ENCODE data around the gene ROR2.
"Not testable (repeated sequence)": the region's sequence is repeated elsewhere in the genome, so short reads cannot be mapped to it uniquely, and the experiment has no call there.

Gene ROR2

DNA sequence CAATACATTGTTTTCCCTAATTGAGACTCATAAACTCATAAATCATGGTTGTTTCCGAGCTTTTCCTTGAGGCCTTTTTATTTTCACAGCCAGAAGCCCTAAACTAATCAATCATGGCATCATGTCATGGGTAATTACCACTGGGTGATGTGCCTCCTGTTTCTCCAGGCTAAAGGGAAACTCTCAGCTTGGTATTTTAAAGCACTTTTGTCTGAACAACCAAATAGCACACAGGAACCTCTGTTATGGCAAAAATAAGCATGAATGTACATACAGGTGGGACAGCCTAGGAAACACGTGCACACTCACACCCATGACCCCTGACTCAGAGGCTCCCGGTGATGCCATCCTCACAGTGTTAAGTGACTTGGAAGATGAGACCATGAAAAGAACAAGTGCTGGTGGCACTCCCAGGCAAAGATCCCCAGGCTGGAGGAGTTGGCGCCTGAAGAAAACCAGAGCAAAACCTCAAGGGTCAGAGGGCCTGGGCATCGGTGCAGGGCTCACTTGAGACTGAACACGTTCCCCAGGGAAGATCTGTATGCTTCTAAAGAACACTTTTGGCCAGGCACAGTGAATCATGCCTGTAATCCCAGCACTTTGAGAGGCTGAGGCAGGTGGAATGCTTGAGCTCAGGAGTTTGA lies 154.3 kb downstream of the ROR2 start:
- ATAC-seq (ENCODE audit: insufficient read depth, low read depth) = no peak
- Histone ChIP-seq H3K4me1 (ENCODE audit: insufficient read depth, low read length) (no peaks in the 10 kb centered on the region), H3K9ac (ENCODE audit: low read depth, low read length) (no peak overlapping the region), H4K20me1 (ENCODE audit: insufficient read depth, low read length) (no peaks in the 10 kb centered on the region), H3K4me3 (ENCODE audit: low read depth in 1 of 2, low read length in 2 of 2) (no peak overlapping the region), H3K4me2 (ENCODE audit: insufficient read depth, low read length) (no peak overlapping the region), H3K27me3 (ENCODE audit: insufficient read depth, low read length, poor library complexity) (no peaks in the 10 kb centered on the region), H3K36me3 (ENCODE audit: insufficient read depth, low read length) (no peaks in the 10 kb centered on the region), H2AFZ (ENCODE audit: low read depth, low read length) (no peak overlapping the region), H3K27ac (ENCODE audit: low read length) (no peak overlapping the region), H3K79me2 (ENCODE audit: insufficient read depth, low read length) (no peaks in the 10 kb centered on the region), H3K9me3 (ENCODE audit: insufficient read depth, low read length, severe bottlenecking) (no peaks in the 10 kb centered on the region)
- DNase-seq = no peak
- TF ChIP-seq CTCF (IDR thresholded peaks at IDR 0.05; ENCODE audit: borderline replicate concordance, extremely low read depth, low read length, poor library complexity, severe bottlenecking) (no peak), EZH2 (IDR thresholded peaks at IDR 0.05; ENCODE audit: borderline replicate concordance, low read depth, low read length, severe bottlenecking) (no peak)

DNA sequence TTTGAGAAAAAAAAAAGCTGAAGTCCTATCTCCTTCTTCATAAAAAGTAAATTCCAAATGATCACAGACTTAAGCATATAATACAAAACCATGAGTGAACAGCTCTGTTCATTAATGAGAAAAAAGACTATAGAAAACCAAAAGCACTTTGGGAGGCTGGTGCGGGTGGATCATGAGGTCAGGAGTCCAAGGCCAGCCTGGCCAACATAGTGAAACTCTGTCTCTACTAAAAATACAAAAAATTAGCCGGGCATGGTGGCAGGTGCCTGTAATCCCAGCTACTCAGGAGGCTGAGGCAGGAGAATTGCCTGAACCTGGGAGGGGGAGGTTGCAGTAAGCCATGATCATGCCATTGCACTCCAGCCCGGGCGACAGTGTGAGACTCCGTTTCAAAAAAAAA lies 156.7 kb downstream of the ROR2 start:
- H3K4me2 ChIP-seq (ENCODE audit: insufficient read depth, low read length); H4K20me1 ChIP-seq (ENCODE audit: insufficient read depth, low read length); H3K4me3 ChIP-seq (ENCODE audit: low read depth in 1 of 2, low read length in 2 of 2); ATAC-seq (ENCODE audit: insufficient read depth, low read depth); H3K36me3 ChIP-seq (ENCODE audit: insufficient read depth, low read length); H3K9me3 ChIP-seq (ENCODE audit: insufficient read depth, low read length, severe bottlenecking); DNase-seq; H3K9ac ChIP-seq (ENCODE audit: low read depth, low read length); H3K27ac ChIP-seq (ENCODE audit: low read length); H3K4me1 ChIP-seq (ENCODE audit: insufficient read depth, low read length); H3K79me2 ChIP-seq (ENCODE audit: insufficient read depth, low read length); H3K27me3 ChIP-seq (ENCODE audit: insufficient read depth, low read length, poor library complexity); H2AFZ ChIP-seq (ENCODE audit: low read depth, low read length): not testable (repeated sequence)

GRCh38 chr9:91790917-91791316 lies 159.1 kb downstream of the ROR2 start:
- no peak overlapping the region for H2AFZ ChIP-seq (ENCODE audit: low read depth, low read length)
- DNase-seq = no peak
- TF ChIP-seq CTCF (IDR thresholded peaks at IDR 0.05; ENCODE audit: borderline replicate concordance, extremely low read depth, low read length, poor library complexity, severe bottlenecking) (no peak), EZH2 (IDR thresholded peaks at IDR 0.05; ENCODE audit: borderline replicate concordance, low read depth, low read length, severe bottlenecking) (no peak)
- H3K4me3 ChIP-seq (ENCODE audit: low read depth in 1 of 2, low read length in 2 of 2) = no peak overlapping the region
- H3K9ac ChIP-seq (ENCODE audit: low read depth, low read length) = no peak overlapping the region
- no peaks in the 10 kb centered on the region for H4K20me1 ChIP-seq (ENCODE audit: insufficient read depth, low read length)
- H3K79me2 ChIP-seq (ENCODE audit: insufficient read depth, low read length) = no peaks in the 10 kb centered on the region
- no peaks in the 10 kb centered on the region for H3K27me3 ChIP-seq (ENCODE audit: insufficient read depth, low read length, poor library complexity)
- no peak overlapping the region for H3K27ac ChIP-seq (ENCODE audit: low read length)
- no peak for ATAC-seq (ENCODE audit: insufficient read depth, low read depth)
- no peaks in the 10 kb centered on the region for H3K4me1 ChIP-seq (ENCODE audit: insufficient read depth, low read length)
- no peak overlapping the region for H3K4me2 ChIP-seq (ENCODE audit: insufficient read depth, low read length)
- H3K9me3 ChIP-seq (ENCODE audit: insufficient read depth, low read length, severe bottlenecking) = no peaks in the 10 kb centered on the region
- no peaks in the 10 kb centered on the region for H3K36me3 ChIP-seq (ENCODE audit: insufficient read depth, low read length)

DNA sequence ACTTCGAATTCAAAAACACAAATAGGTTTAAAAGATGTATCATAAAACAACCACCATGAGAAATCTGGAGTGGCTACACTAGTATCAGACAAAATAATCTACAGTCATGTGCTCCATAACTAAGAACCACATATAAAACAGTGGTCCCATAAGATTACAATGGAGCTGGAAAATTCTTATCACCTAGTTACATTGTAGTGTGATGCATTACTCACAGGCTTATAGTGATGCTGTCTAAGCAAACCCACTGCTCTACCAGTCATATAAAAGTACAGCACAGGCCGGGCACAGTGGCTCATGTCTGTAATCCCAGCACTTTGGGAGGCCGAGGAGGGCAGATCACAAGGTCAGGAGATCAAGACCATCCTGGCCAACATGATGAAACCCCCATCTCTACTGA lies 160.1 kb downstream of the ROR2 start:
- no peak overlapping the region for H2AFZ ChIP-seq (ENCODE audit: low read depth, low read length)
- H3K9me3 ChIP-seq (ENCODE audit: insufficient read depth, low read length, severe bottlenecking) = no peaks in the 10 kb centered on the region
- DNase-seq = no peak
- H3K4me1 ChIP-seq (ENCODE audit: insufficient read depth, low read length) = no peaks in the 10 kb centered on the region
- H3K27me3 ChIP-seq (ENCODE audit: insufficient read depth, low read length, poor library complexity) = no peaks in the 10 kb centered on the region
- H3K36me3 ChIP-seq (ENCODE audit: insufficient read depth, low read length) = no peaks in the 10 kb centered on the region
- TF ChIP-seq CTCF (IDR thresholded peaks at IDR 0.05; ENCODE audit: borderline replicate concordance, extremely low read depth, low read length, poor library complexity, severe bottlenecking) = no peak
- TF ChIP-seq EZH2 (IDR thresholded peaks at IDR 0.05; ENCODE audit: borderline replicate concordance, low read depth, low read length, severe bottlenecking) = no peak
- H3K79me2 ChIP-seq (ENCODE audit: insufficient read depth, low read length) = no peaks in the 10 kb centered on the region
- H3K27ac ChIP-seq (ENCODE audit: low read length) = no peak overlapping the region
- no peak overlapping the region for H3K9ac ChIP-seq (ENCODE audit: low read depth, low read length)
- H3K4me3 ChIP-seq (ENCODE audit: low read depth in 1 of 2, low read length in 2 of 2) = no peak overlapping the region
- no peak overlapping the region for H3K4me2 ChIP-seq (ENCODE audit: insufficient read depth, low read length)
- no peaks in the 10 kb centered on the region for H4K20me1 ChIP-seq (ENCODE audit: insufficient read depth, low read length)
- no peak for ATAC-seq (ENCODE audit: insufficient read depth, low read depth)
